H1 (cell line): ENCODE results near the gene ADNP2. TPM values are rescaled to one million over a fixed set of nuclear protein-coding genes. Genes with fewer than 3 reads are reported as not detected.

ENCODE experiments used
- BRCA1 ChIP-seq: IDR thresholded peaks from 2 replicates; pipeline ENCODE4 v1.6.1; 2012; ENCODE audit warnings: low read depth, low read length, improper control_type of control experiment
- KDM1A ChIP-seq: fragments of 200-600, 300-600 bp; sonication (generic); IDR thresholded peaks from 2 replicates; pipeline ENCODE4 v1.7.1; 2016; ENCODE audit warnings: mild to moderate bottlenecking, low read length, borderline replicate concordance
- RAD21 ChIP-seq, 2 experiments: IDR thresholded peaks in 1 of 2; conservative IDR thresholded peaks in 1 of 2; 2 replicates each; pipeline ENCODE4 v1.6.1; 2011; ENCODE audit warnings: low read depth in 2 of 2, low read length in 2 of 2, improper control_type of control experiment in 1 of 2, inconsistent platforms in 1 of 2, mild to moderate bottlenecking in 1 of 2, moderate library complexity in 1 of 2
- SIX5 ChIP-seq: IDR thresholded peaks from 2 replicates; pipeline ENCODE4 v1.6.1; 2011; ENCODE audit warnings: mild to moderate bottlenecking, low read depth, low read length
- TBP ChIP-seq: IDR thresholded peaks from 2 replicates; pipeline ENCODE4 v1.6.1; 2011; ENCODE audit warnings: low read depth, low read length, improper control_type of control experiment
- polyA plus RNA-seq, 7 experiments: library from polyadenylated mRNA; depleted of rRNA in 3 of 7; stranded (reverse) in 5 of 7; unstranded in 2 of 7; fragments of >200 nt in 5 of 7; fragments of 200-250 nt in 2 of 7; gene quantifications; 1 replicate in 5 of 7; 2 replicates in 1 of 7; 4 replicates in 1 of 7; pipeline versions ENCODE4 v1.2.1 to v1.2.3, GENCODE V29; 2011 to 2013; ENCODE audit warnings: missing spikeins in 2 of 7, mixed read lengths in 2 of 7
- total RNA-seq: library from RNA; stranded (reverse); fragmentation: NEBNext Ultra II Directional; extraction: Animal tissue kit (Norgen Biotek cat#: 25700); gene quantifications from 2 replicates; pipeline ENCODE4 v1.2.1, GENCODE V29; 2021

Gene ADNP2
- total and polyA plus RNA-seq, 2 of the 8 experiments (the other 6 are each of a cell fraction or from before 2014, with no cell fraction given): 25.1 to 61.6 TPM

DNA sequence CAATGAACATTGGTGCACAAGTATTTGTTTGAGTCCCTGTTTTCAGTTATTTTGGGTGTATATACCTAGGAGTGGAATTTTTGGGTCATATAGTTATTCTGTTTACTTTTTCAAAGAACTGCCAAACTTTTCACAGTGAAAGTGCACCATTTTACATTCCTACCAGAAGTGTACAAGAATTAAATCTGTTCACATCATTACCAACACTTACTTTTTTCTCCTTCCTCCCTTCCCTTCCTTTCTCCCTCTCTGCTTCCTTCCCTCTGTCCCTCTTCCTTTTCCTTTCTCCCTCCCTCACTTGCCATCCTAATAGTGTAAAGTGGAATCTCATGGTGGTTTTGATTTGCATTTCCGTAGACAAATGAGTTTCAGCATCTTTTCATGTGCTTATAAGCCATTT lies 11.9 kb downstream of the ADNP2 start (continued):
- TF ChIP-seq RAD21 (IDR thresholded peaks at IDR 0.05 in 1 of 2, conservative IDR thresholded peaks at IDR 0.05 in 1 of 2; ENCODE audit: low read depth in 2 of 2, low read length in 2 of 2) (no peak), TBP (no peak), KDM1A (no peak), SIX5 (no peak), BRCA1 (no peak)
